B cell (primary cell): Measurements from ENCODE around the gene GNB1. TPM values are rescaled to one million over a fixed set of nuclear protein-coding genes. Genes with fewer than 3 reads are reported as not detected.

Source experiments
- ATAC-seq: fragments of 200-7000 bp; cut with Tn5 transposase; one replicate; pipeline ENCODE4 v1.10.0; 2021; ENCODE audit warnings: low read depth, mild to moderate bottlenecking, moderate number of reproducible peaks, moderate library complexity
- CTCF ChIA-PET: fragments of 350-600 bp; sonication (Branson Sonifier 250); formaldehyde crosslinking; loops from one replicate; lab custom pipeline; 2021; ENCODE audit warnings: antibody characterized with exemption, inconsistent platforms; lab: Charles Lee
- POLR2A ChIA-PET: fragments of 350-600 bp; sonication (Branson Sonifier 250); formaldehyde crosslinking; loops from one replicate; lab custom pipeline; 2021; ENCODE audit warnings: antibody characterized with exemption; lab: Charles Lee
- DNase-seq: peaks from one replicate; pipeline ENCODE4 v3.0.0; 2013
- H2AFZ ChIP-seq: 2 replicates; pipeline ENCODE4 v1.6.1; 2012; ENCODE audit warnings: mild to moderate bottlenecking, low read depth, low read length; ENCODE audit not compliant: insufficient read depth, poor library complexity, severe bottlenecking
- H3K27ac ChIP-seq, 2 donors: 1 replicate in 1 of 2; 2 replicates in 1 of 2; pipeline ENCODE4 v1.5.1; 2012 to 2013; ENCODE audit warnings: low read length in 2 of 2, mild to moderate bottlenecking in 2 of 2, moderate library complexity in 1 of 2
- H3K27me3 ChIP-seq, 4 experiments: fragments of 200-600 bp in 1 of 4; sonication (generic) in 1 of 4; replicated peaks in 1 of 4; 1 replicate in 2 of 4; 2 replicates in 2 of 4; pipeline versions ENCODE4 v1.6.1 to v1.7.0; 2013 to 2016; ENCODE audit warnings: low read length in 3 of 4, mild to moderate bottlenecking in 2 of 4, mixed read lengths in 1 of 4, moderate library complexity in 1 of 4; ENCODE audit not compliant: insufficient read depth in 4 of 4, control insufficient read depth in 3 of 4; ENCODE audit errors: control extremely low read depth in 1 of 4
- H3K36me3 ChIP-seq, 2 experiments: replicated peaks in 1 of 2; 1 replicate in 1 of 2; 2 replicates in 1 of 2; pipeline versions ENCODE4 v1.6.1 to v1.7.1; 2013; ENCODE audit warnings: low read length in 1 of 2; ENCODE audit not compliant: insufficient read depth in 2 of 2, control insufficient read depth in 1 of 2; ENCODE audit errors: control extremely low read depth in 1 of 2, extremely low read depth in 1 of 2
- H3K4me1 ChIP-seq, 2 donors: fragments of 200-600 bp in 1 of 2; sonication (generic) in 1 of 2; 1 replicate in 1 of 2; 2 replicates in 1 of 2; pipeline versions ENCODE4 v1.5.1 to v1.6.1; 2013 to 2017; ENCODE audit warnings: low read length in 2 of 2; ENCODE audit not compliant: control insufficient read depth in 2 of 2, insufficient read depth in 2 of 2
- H3K4me2 ChIP-seq: replicated peaks from 2 replicates; pipeline ENCODE3; 2012; ENCODE audit warnings: mild to moderate bottlenecking, low read depth, low read length; ENCODE audit not compliant: poor library complexity, severe bottlenecking
- H3K4me3 ChIP-seq, 5 experiments: fragments of 200-600 bp in 1 of 5; sonication (generic) in 1 of 5; 1 replicate in 3 of 5; 2 replicates in 2 of 5; pipeline versions ENCODE4 v1.5.1 to v1.7.0; 2011 to 2016; ENCODE audit warnings: low read length in 4 of 5, mild to moderate bottlenecking in 4 of 5, low read depth in 2 of 5, control low read depth in 1 of 5, moderate library complexity in 1 of 5; ENCODE audit not compliant: insufficient read depth in 1 of 5; ENCODE audit errors: control extremely low read depth in 1 of 5, extremely low read depth in 1 of 5
- H3K79me2 ChIP-seq: fragments of 200-600 bp; sonication (generic); one replicate; pipeline ENCODE4 v1.6.0; 2016; ENCODE audit warnings: low read length; ENCODE audit not compliant: control insufficient read depth, insufficient read depth
- H3K9ac ChIP-seq: fragments of 200-600 bp; sonication (generic); 2 replicates; pipeline ENCODE4 v1.6.1; 2017; ENCODE audit warnings: mild to moderate bottlenecking, low read length, moderate library complexity
- H3K9me3 ChIP-seq, 3 donors: one replicate each; pipeline versions ENCODE4 v1.6.1 to v1.7.1; 2013; ENCODE audit warnings: low read length in 2 of 3; ENCODE audit not compliant: control insufficient read depth in 2 of 3, insufficient read depth in 1 of 3; ENCODE audit errors: control extremely low read depth in 1 of 3
- H4K20me1 ChIP-seq: 2 replicates; pipeline ENCODE4 v1.6.0; 2012; ENCODE audit warnings: mild to moderate bottlenecking, low read length; ENCODE audit not compliant: insufficient read depth, control insufficient read depth, poor library complexity, severe bottlenecking
- H3K27ac Mint-ChIP-seq: one replicate; pipeline ENCODE4 v1.8.0; 2021; ENCODE audit warnings: mixed read lengths
- H3K27me3 Mint-ChIP-seq: one replicate; pipeline ENCODE4 v1.8.0; 2021; ENCODE audit warnings: mixed read lengths
- H3K4me1 Mint-ChIP-seq: one replicate; pipeline ENCODE4 v1.8.0; 2021; ENCODE audit warnings: mixed read lengths
- H3K4me3 Mint-ChIP-seq: one replicate; pipeline ENCODE4 v1.8.0; 2021; ENCODE audit warnings: mixed read lengths
- H3K9me3 Mint-ChIP-seq: one replicate; pipeline ENCODE4 v1.8.0; 2022; ENCODE audit warnings: mixed read lengths; ENCODE audit not compliant: insufficient read depth
- EZH2 ChIP-seq: IDR thresholded peaks from 2 replicates; pipeline ENCODE4 v1.6.1; 2012; ENCODE audit warnings: borderline replicate concordance, low read depth, mild to moderate bottlenecking, moderate library complexity, low read length; ENCODE audit not compliant: insufficient read depth, poor library complexity, severe bottlenecking
- WGBS: methylation state at CpG from one replicate; pipeline ENCODE4 v1.1.5; 2013; ENCODE audit warnings: missing lambda C conversion rate; ENCODE audit not compliant: insufficient coverage; 5-methylcytosine and 5-hydroxymethylcytosine counted together
- intact Hi-C: fragments of 100-400 bp; cut with micrococcal nuclease; formaldehyde crosslinking; loops from one replicate; pipeline ENCODE4 v1.10.0; 2022
- polyA plus RNA-seq: library from polyadenylated mRNA; depleted of rRNA; stranded (reverse); fragments of >200 nt; gene quantifications from 2 replicates; pipeline ENCODE4 v1.2.3, GENCODE V29; 2012
- total RNA-seq, 2 donors: library from RNA; stranded (reverse); fragments of 120-200 nt in 1 of 2; gene quantifications; 1 replicate in 1 of 2; 2 replicates in 1 of 2; pipeline versions ENCODE4 v1.2.3 to v1.2.4, GENCODE V29; 2013 to 2022
- TF ChIP-seq, protein P1 (sequence below): fragments of 200-600 bp; IDR thresholded peaks from one replicate; pipeline ENCODE4 v1.8.0; 2022; ENCODE audit warnings: antibody characterized with exemption, mild to moderate bottlenecking

The GNB1 gene
- total and polyA plus RNA-seq, 2 donors (not counting 1 experiment from before 2014, with no cell fraction given): 249 to 269 TPM

GRCh38 chr1:1786836-1787605 lies 103.9 kb downstream of the GNB1 start:
- ChIA-PET CTCF (interaction anchor here (0.8 kb wide), 1 partner anchor 119 kb away, joined by 3 read pairs; no protein-coding TSS in a partner anchor), POLR2A (no interaction called here)
- H3K9ac ChIP-seq: no peak overlapping the region
- intact Hi-C loops: no loop called here
- peaks cover 6 to 70% of the 10 kb centered on the region in 2 experiments for H3K36me3 ChIP-seq
- no peak overlapping the region for H2AFZ ChIP-seq
- peaks cover 16 to 18% of the 10 kb centered on the region in 2 donors for H3K4me1 ChIP-seq
- no peak for ATAC-seq
- H3K27me3 Mint-ChIP-seq: no peaks in the 10 kb centered on the region
- DNase-seq: no peak
- TF ChIP-seq, protein P1, sequence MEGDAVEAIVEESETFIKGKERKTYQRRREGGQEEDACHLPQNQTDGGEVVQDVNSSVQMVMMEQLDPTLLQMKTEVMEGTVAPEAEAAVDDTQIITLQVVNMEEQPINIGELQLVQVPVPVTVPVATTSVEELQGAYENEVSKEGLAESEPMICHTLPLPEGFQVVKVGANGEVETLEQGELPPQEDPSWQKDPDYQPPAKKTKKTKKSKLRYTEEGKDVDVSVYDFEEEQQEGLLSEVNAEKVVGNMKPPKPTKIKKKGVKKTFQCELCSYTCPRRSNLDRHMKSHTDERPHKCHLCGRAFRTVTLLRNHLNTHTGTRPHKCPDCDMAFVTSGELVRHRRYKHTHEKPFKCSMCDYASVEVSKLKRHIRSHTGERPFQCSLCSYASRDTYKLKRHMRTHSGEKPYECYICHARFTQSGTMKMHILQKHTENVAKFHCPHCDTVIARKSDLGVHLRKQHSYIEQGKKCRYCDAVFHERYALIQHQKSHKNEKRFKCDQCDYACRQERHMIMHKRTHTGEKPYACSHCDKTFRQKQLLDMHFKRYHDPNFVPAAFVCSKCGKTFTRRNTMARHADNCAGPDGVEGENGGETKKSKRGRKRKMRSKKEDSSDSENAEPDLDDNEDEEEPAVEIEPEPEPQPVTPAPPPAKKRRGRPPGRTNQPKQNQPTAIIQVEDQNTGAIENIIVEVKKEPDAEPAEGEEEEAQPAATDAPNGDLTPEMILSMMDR: no peak
- no peak for TF ChIP-seq EZH2
- peaks cover 14% of the 10 kb centered on the region for H3K4me1 Mint-ChIP-seq
- H3K27ac Mint-ChIP-seq: no peak overlapping the region
- 97% methylated on average over 18 of the region's 20 CpGs for WGBS
- H3K4me3 ChIP-seq: no peak overlapping the region
- no peak overlapping the region for H3K27ac ChIP-seq
- peaks cover 30% of the 10 kb centered on the region for H4K20me1 ChIP-seq
- peaks cover 73% of the 10 kb centered on the region for H3K79me2 ChIP-seq
- H3K4me3 Mint-ChIP-seq: no peak overlapping the region
- no peaks in the 10 kb centered on the region for H3K27me3 ChIP-seq
- no peaks in the 10 kb centered on the region for H3K9me3 ChIP-seq
- H3K9me3 Mint-ChIP-seq: no peaks in the 10 kb centered on the region
- H3K4me2 ChIP-seq: no peak overlapping the region

- WGBS: 100% methylated on average over 7 of the region's 10 CpGs
- H3K9me3 ChIP-seq: peaks cover 0 to 6% (median 0%) of the 10 kb centered on the region in 3 donors
- DNase-seq (no peak), ATAC-seq (no peak)
- ChIA-PET POLR2A (no interaction called here), CTCF (interaction anchor here (1.7 kb wide), 1 partner anchor 120 kb away, joined by 5 read pairs; no protein-coding TSS in a partner anchor)
- intact Hi-C loops: no loop called here
- H3K9ac ChIP-seq: no peak overlapping the region
- Mint-ChIP-seq H3K4me1 (peaks cover 27% of the 10 kb centered on the region), H3K4me3 (no peak overlapping the region), H3K9me3 (no peaks in the 10 kb centered on the region), H3K27me3 (no peaks in the 10 kb centered on the region), H3K27ac (no peak overlapping the region)
- no peak overlapping the region for H3K4me2 ChIP-seq
- peaks cover 65% of the 10 kb centered on the region for H3K79me2 ChIP-seq
- no peaks in the 10 kb centered on the region for H3K27me3 ChIP-seq
- TF ChIP-seq, protein P1: no peak
- no peak for TF ChIP-seq EZH2
- no peak overlapping the region for H2AFZ ChIP-seq
- peaks cover 6 to 60% of the 10 kb centered on the region in 2 experiments for H3K36me3 ChIP-seq
- no peak overlapping the region for H3K4me3 ChIP-seq
- peaks cover 27% of the 10 kb centered on the region for H4K20me1 ChIP-seq
- H3K4me1 ChIP-seq: peaks cover 29 to 32% of the 10 kb centered on the region in 2 donors
- H3K27ac ChIP-seq: no peak overlapping the region
These were observed 105.2 kb downstream of the GNB1 start for GRCh38 chr1:1785666-1786065.
